Neural progenitor cell (in vitro differentiated cells): ENCODE measurements around the gene GADD45B.

Source experiments
- EZH2 ChIP-seq: fragments of 200-600 bp; sonication (generic); IDR thresholded peaks from 2 replicates; pipeline ENCODE4 v1.6.1; 2017; ENCODE audit warnings: antibody characterized with exemption, mild to moderate bottlenecking, moderate library complexity
- TF ChIP-seq, protein P1 (sequence below): fragments of 200-600 bp; sonication (generic); IDR thresholded peaks from 2 replicates; pipeline ENCODE4 v1.5.1; 2017; ENCODE audit warnings: antibody characterized with exemption, mild to moderate bottlenecking

DNA sequence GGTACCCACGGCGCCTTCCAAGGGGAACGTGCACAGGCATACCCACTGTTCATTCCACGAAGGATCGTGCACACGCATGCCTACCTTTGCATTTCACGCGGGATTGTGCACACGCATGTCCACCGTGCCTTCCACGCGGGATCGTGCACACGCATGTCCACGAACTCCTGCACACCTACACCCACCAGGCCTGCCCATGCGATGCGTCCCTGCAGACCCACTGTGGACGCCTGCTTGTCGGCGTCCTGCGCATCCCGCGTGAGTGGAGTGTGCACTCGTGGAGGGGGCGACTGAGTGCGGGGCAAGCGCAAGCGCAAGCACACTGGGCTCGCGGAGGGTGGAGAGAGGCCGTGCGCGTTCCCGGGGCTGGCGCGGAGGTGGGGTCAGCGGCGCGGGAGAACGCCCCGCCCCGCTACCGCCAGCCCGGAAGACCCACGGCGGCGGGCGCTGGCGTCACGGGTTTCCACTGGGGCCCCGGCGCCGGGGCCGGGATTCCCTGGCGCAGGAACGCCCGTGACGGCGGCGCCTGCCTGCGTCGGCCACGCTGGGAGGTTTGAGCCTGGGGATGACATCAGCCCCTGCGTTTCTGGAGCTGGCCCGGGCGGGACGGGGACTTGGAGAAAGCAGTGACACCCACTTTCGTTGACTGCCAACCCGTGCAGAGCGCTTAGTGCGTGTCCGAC lies 18.7 kb downstream of the GADD45B start:
- TF ChIP-seq, protein P1, sequence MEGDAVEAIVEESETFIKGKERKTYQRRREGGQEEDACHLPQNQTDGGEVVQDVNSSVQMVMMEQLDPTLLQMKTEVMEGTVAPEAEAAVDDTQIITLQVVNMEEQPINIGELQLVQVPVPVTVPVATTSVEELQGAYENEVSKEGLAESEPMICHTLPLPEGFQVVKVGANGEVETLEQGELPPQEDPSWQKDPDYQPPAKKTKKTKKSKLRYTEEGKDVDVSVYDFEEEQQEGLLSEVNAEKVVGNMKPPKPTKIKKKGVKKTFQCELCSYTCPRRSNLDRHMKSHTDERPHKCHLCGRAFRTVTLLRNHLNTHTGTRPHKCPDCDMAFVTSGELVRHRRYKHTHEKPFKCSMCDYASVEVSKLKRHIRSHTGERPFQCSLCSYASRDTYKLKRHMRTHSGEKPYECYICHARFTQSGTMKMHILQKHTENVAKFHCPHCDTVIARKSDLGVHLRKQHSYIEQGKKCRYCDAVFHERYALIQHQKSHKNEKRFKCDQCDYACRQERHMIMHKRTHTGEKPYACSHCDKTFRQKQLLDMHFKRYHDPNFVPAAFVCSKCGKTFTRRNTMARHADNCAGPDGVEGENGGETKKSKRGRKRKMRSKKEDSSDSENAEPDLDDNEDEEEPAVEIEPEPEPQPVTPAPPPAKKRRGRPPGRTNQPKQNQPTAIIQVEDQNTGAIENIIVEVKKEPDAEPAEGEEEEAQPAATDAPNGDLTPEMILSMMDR, result no peak
- TF ChIP-seq EZH2, result peak; percentile 34
